GM06990 (cell line): Measurements from ENCODE around the gene RNF7.
A peak's percentile ranks its signal among the peaks of the same experiment; 100 is the strongest.

Source experiments
- DNase-seq: peaks from one replicate; pipeline ENCODE4 v3.0.0-alpha.2; 2011; ENCODE audit not compliant: insufficient read length; ENCODE audit errors: extremely low read depth
- H3K27me3 ChIP-seq: replicated peaks from 2 replicates; pipeline ENCODE4 v1.6.0; 2011; ENCODE audit warnings: low read length; ENCODE audit not compliant: control insufficient read depth, insufficient read depth
- H3K36me3 ChIP-seq: 2 replicates; pipeline ENCODE4 v1.5.1; 2011; ENCODE audit warnings: low read length; ENCODE audit not compliant: control insufficient read depth, insufficient read depth
- H3K4me3 ChIP-seq: replicated peaks from 2 replicates; pipeline ENCODE4 v1.5.1; 2011; ENCODE audit warnings: low read depth, mild to moderate bottlenecking, control low read depth, low read length
- CTCF ChIP-seq: IDR thresholded peaks from 2 replicates; pipeline ENCODE4 v1.5.1; 2011; ENCODE audit warnings: low read length, control low read depth, mild to moderate bottlenecking, inconsistent platforms; ENCODE audit not compliant: insufficient read depth, poor library complexity, severe bottlenecking

RNF7 gene

DNA sequence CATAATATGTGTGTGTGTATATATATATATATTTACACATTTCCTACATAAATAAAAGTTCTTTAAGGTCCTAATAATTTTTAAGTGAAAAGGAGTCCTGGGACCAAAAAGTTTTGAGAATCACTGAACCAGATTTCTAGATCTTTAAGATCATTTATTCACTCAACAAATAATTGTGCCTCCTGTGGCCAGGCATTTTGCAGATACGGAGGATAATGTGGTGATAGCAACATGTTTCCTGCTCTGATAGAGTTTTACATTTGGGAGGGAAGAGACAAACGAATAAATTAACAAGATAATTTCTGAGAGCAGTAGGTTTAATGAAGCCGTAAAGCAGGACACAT lies 448 bp upstream of the RNF7 start:
- no peak for TF ChIP-seq CTCF
- Histone ChIP-seq H3K27me3 (no peaks in the 10 kb centered on the region), H3K36me3 (no peaks in the 10 kb centered on the region; the same call in 1 of the 2 replicates), H3K4me3 (peak overlapping the region; percentile 31)
- no peak for DNase-seq

GRCh38 chr3:141738891-141739363 lies 829 bp downstream of the RNF7 start:
- no peak for TF ChIP-seq CTCF
- Histone ChIP-seq H3K36me3 (no peaks in the 10 kb centered on the region; the same call in 1 of the 2 replicates), H3K27me3 (no peaks in the 10 kb centered on the region), H3K4me3 (peak overlapping the region; percentile 84)
- DNase-seq: peak; percentile 9

DNA sequence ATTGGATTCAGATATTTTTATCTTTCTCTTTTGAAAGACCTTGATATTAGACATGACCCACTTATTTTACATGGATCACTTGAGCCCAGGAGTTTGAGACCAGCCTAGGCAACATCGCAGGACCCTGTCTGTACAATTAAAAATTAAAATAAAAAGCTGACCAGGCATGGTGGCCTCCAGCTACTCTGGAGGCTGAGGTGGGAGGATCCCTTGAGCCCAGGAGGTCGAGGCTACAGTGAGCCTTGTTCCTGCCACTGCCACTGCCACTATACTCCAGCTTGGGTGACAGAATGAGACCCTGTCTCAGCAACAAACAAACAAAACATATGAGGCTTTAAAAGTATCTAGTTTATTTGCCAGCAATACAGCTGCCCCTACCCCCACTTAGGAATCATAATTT lies 1.6 kb downstream of the RNF7 start:
- Histone ChIP-seq H3K4me3 (peak overlapping the region; percentile 84), H3K36me3 (no peaks in the 10 kb centered on the region; the same call in none of the 2 replicates), H3K27me3 (no peaks in the 10 kb centered on the region)
- TF ChIP-seq CTCF: no peak
- no peak for DNase-seq

GRCh38 chr3:141740349-141740748 lies 2.3 kb downstream of the RNF7 start:
- H3K36me3 ChIP-seq: no peaks in the 10 kb centered on the region; the same call in none of the 2 replicates
- H3K27me3 ChIP-seq: no peaks in the 10 kb centered on the region
- no peak for TF ChIP-seq CTCF
- DNase-seq: no peak
- peak overlapping the region; percentile 84; the same call in 1 of the 2 replicates for H3K4me3 ChIP-seq

GRCh38 chr3:141743305-141743704 lies 5.2 kb downstream of the RNF7 start:
- no peak for TF ChIP-seq CTCF

DNA sequence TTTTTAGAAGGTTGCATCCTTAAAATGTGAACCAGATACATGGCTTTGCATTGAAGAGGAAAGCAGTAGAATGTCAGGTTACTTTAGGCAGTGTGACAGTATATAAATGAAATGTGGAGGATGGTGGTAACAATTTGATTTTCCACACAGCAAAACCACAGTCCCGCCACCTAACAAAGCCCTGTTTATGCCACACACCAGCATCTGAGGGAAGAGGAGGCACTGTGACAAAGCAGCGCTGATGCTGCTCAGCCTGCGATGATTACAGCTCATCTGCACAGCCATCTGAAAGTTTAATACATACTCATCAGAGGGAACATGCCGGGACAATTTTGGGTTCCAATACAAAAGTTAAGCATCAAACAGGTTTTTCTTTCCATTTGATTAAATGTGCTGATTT lies 8.9 kb downstream of the RNF7 start:
- no peak for TF ChIP-seq CTCF
- no peak for DNase-seq
- Histone ChIP-seq H3K27me3 (no peaks in the 10 kb centered on the region), H3K36me3 (peaks cover 5% of the 10 kb centered on the region), H3K4me3 (no peak overlapping the region)

More at GRCh38 chr3:141743305-141743704, 5.2 kb downstream of the RNF7 start:
- Histone ChIP-seq H3K4me3 (no peak overlapping the region), H3K36me3 (peaks cover 5% of the 10 kb centered on the region), H3K27me3 (no peaks in the 10 kb centered on the region)
- DNase-seq: no peak
